Mesothelial cell of epicardium (in vitro differentiated cells): ENCODE data around the gene AKR1C1. TPM values are rescaled to one million over a fixed set of nuclear protein-coding genes. Genes with fewer than 3 reads are reported as not detected.
"Not testable (repeated sequence)": the region's sequence is repeated elsewhere in the genome, so short reads cannot be mapped to it uniquely, and the experiment has no call there.

Experiments used
- DNase-seq, 2 experiments: peaks; one replicate each; pipeline ENCODE4 v3.0.0; 2021; ENCODE audit warnings: low spot score in 2 of 2; ENCODE audit not compliant: unreplicated experiment in 2 of 2
- H3K27ac Mint-ChIP-seq: 2 replicates; pipeline ENCODE4 v1.8.0; 2021; ENCODE audit warnings: mixed read lengths
- H3K27me3 Mint-ChIP-seq: 2 replicates; pipeline ENCODE4 v1.8.0; 2021; ENCODE audit warnings: low read depth, mixed read lengths
- H3K36me3 Mint-ChIP-seq: 2 replicates; pipeline ENCODE4 v1.8.0; 2021; ENCODE audit warnings: mixed read lengths
- H3K4me1 Mint-ChIP-seq: 2 replicates; pipeline ENCODE4 v1.8.0; 2021; ENCODE audit warnings: mixed read lengths
- H3K4me3 Mint-ChIP-seq: 2 replicates; pipeline ENCODE4 v1.8.0; 2021; ENCODE audit warnings: mild to moderate bottlenecking, moderate library complexity, mixed read lengths
- H3K9me3 Mint-ChIP-seq: 2 replicates; pipeline ENCODE4 v1.8.0; 2021; ENCODE audit warnings: mixed read lengths
- CTCF ChIP-seq: fragments of 200-600 bp; sonication (generic); IDR thresholded peaks from one replicate; pipeline ENCODE4 v1.5.0; 2021; ENCODE audit warnings: antibody characterized with exemption; ENCODE audit not compliant: unreplicated experiment
- total RNA-seq: library from RNA; stranded (reverse); gene quantifications from 3 replicates; pipeline ENCODE4 v1.2.1, GENCODE V29; 2021

AKR1C1 gene
- total RNA-seq = 3.2 to 4.2 TPM (median 3.8 TPM) in 3 replicates

- Mint-ChIP-seq H3K9me3 (peaks cover 11% of the 10 kb centered on the region), H3K4me3 (peak within 1 kb of the TSS; percentile 58)
- not testable (repeated sequence) for H3K4me1 Mint-ChIP-seq, H3K36me3 Mint-ChIP-seq, H3K27me3 Mint-ChIP-seq, H3K27ac Mint-ChIP-seq, DNase-seq
Measured at GRCh38 chr10:4962876-4963814, at the start of gene AKR1C1. TSS of gene AKR1C1 (plus strand) at chr10:4963415. CDS start at chr10:4963445, 30 bp downstream.

DNA sequence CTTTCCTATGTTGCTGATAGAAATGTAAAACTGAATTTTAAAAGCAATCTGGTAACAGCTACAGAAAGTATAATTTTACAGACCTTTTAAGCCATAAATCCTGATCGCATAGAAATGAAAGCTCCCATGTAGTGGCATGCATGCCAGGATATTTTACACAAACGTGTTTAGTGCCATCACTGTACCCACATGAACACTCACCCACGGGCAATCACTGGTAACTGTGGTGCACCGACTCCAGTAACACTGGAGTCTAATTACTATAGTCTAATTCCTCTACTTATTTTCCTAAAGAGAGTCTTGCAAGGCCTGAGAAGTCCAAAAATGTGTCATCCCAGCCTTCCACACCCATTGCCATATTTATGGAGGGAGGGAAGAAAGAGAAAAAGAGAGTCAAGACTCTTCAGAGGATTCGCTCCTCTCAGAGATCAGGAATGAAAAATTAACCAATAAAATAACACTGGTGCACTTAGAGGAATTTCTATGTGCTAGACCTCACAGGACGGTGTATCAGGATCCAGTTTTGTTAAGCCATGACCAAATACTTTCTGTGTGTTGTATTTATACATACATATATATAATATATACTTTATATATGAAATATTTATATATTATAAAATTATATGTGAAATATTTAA is 48.9 kb upstream of the AKR1C1 start:
- Mint-ChIP-seq H3K36me3 (peaks cover 12% of the 10 kb centered on the region), H3K4me1 (no peaks in the 10 kb centered on the region), H3K4me3 (no peak overlapping the region), H3K9me3 (peaks cover 18% of the 10 kb centered on the region), H3K27ac (no peak overlapping the region), H3K27me3 (no peaks in the 10 kb centered on the region)
- no peak for DNase-seq
- no peak for TF ChIP-seq CTCF

GRCh38 chr10:4916086-4916716 is 47.0 kb upstream of the AKR1C1 start:
- TF ChIP-seq CTCF = no peak
- Mint-ChIP-seq H3K36me3 (no peaks in the 10 kb centered on the region), H3K27me3 (no peaks in the 10 kb centered on the region), H3K9me3 (peaks cover 7% of the 10 kb centered on the region), H3K4me1 (no peaks in the 10 kb centered on the region), H3K4me3 (no peak overlapping the region), H3K27ac (no peak overlapping the region)
- no peak for DNase-seq

DNA sequence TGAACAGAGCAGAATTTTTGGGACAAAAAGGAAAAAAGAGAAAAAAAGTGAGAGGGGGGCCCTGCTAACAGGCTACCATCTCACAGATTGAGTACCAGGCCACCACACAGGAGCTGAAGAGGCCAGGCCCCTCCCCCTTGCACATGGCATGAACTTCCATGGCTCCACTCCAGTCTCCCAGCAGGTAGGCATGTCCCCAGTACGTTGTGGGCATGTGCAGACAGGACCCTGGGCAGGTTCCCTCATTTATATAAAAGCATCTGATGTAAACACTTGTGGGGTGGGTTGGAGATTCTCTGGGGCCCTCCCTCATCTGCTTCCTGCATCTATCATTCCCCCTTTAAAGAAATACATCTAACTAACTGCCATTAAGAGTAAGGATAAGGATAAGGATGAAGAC is 45.0 kb upstream of the AKR1C1 start:
- H3K9me3 Mint-ChIP-seq = peaks cover 17% of the 10 kb centered on the region

GRCh38 chr10:4924482-4924881 is 38.7 kb upstream of the AKR1C1 start:
- not testable (repeated sequence) for H3K27me3 Mint-ChIP-seq, DNase-seq, H3K4me1 Mint-ChIP-seq, H3K27ac Mint-ChIP-seq, H3K4me3 Mint-ChIP-seq, H3K36me3 Mint-ChIP-seq
- peaks cover 56% of the 10 kb centered on the region for H3K9me3 Mint-ChIP-seq

More for the DNA sequence above, 45.0 kb upstream of the AKR1C1 start:
- no peak for TF ChIP-seq CTCF
- H3K27me3 Mint-ChIP-seq = no peaks in the 10 kb centered on the region
- no peaks in the 10 kb centered on the region for H3K36me3 Mint-ChIP-seq
- no peak overlapping the region for H3K4me3 Mint-ChIP-seq
- H3K4me1 Mint-ChIP-seq = no peaks in the 10 kb centered on the region
- no peak for DNase-seq
- H3K27ac Mint-ChIP-seq = no peak overlapping the region

- no peak overlapping the region for H3K27ac Mint-ChIP-seq
- DNase-seq = no peak
- no peak overlapping the region for H3K4me3 Mint-ChIP-seq
- peaks cover 65% of the 10 kb centered on the region for H3K9me3 Mint-ChIP-seq
- TF ChIP-seq CTCF = no peak
- no peaks in the 10 kb centered on the region for H3K4me1 Mint-ChIP-seq
- H3K36me3 Mint-ChIP-seq = peaks cover 6% of the 10 kb centered on the region
- H3K27me3 Mint-ChIP-seq = no peaks in the 10 kb centered on the region
Measured at GRCh38 chr10:4926400-4926799, 36.8 kb upstream of the AKR1C1 start.
